Duodenal mucosa (tissue), 2 donors: ENCODE results near the gene RAB4A.
A peak's percentile ranks its signal among the peaks of the same experiment; 100 is the strongest.
"Not testable (repeated sequence)": the region's sequence is repeated elsewhere in the genome, so short reads cannot be mapped to it uniquely, and the experiment has no call there.

Source experiments
- H3K27ac ChIP-seq: one replicate; pipeline ENCODE4 v1.7.0; 2013; ENCODE audit warnings: low read depth, low read length
- H3K27me3 ChIP-seq, 2 donors: one replicate each; pipeline ENCODE4 v1.7.0; 2013; ENCODE audit warnings: low read length in 2 of 2, control low read depth in 1 of 2; ENCODE audit not compliant: insufficient read depth in 2 of 2, control insufficient read depth in 1 of 2
- H3K36me3 ChIP-seq, 2 donors: one replicate each; pipeline ENCODE4 v1.7.0; 2013; ENCODE audit warnings: low read length in 2 of 2, control low read depth in 1 of 2; ENCODE audit not compliant: insufficient read depth in 2 of 2, control insufficient read depth in 1 of 2
- H3K4me1 ChIP-seq, 2 donors: one replicate each; pipeline ENCODE4 v1.7.0; 2013; ENCODE audit warnings: low read length in 2 of 2, control low read depth in 1 of 2; ENCODE audit not compliant: insufficient read depth in 2 of 2, control insufficient read depth in 1 of 2
- H3K4me3 ChIP-seq, 2 donors: one replicate each; pipeline ENCODE4 v1.7.0; 2013; ENCODE audit warnings: low read length in 2 of 2, low read depth in 1 of 2
- H3K9ac ChIP-seq, 2 donors: one replicate each; pipeline ENCODE4 v1.7.0; 2013; ENCODE audit warnings: low read length in 2 of 2, low read depth in 1 of 2
- H3K9me3 ChIP-seq, 2 donors: one replicate each; pipeline ENCODE4 v1.7.0; 2013; ENCODE audit warnings: low read length in 2 of 2, control low read depth in 1 of 2; ENCODE audit not compliant: control insufficient read depth in 1 of 2

RAB4A gene

GRCh38 chr1:229327765-229328164 lies 56.9 kb downstream of the RAB4A start:
- H3K9ac ChIP-seq, H3K27me3 ChIP-seq, H3K4me3 ChIP-seq, H3K27ac ChIP-seq, H3K4me1 ChIP-seq, H3K9me3 ChIP-seq: not testable (repeated sequence)
- peaks cover 13 to 17% of the 10 kb centered on the region in 2 donors for H3K36me3 ChIP-seq

- H3K4me3 ChIP-seq: no peak overlapping the region
- H3K27ac ChIP-seq: no peak overlapping the region
- peaks cover 10 to 12% of the 10 kb centered on the region in 2 donors for H3K36me3 ChIP-seq
- peaks cover 5 to 8% of the 10 kb centered on the region in 2 donors for H3K4me1 ChIP-seq
- no peaks in the 10 kb centered on the region for H3K9me3 ChIP-seq
- H3K9ac ChIP-seq: no peak overlapping the region
- H3K27me3 ChIP-seq: no peaks in the 10 kb centered on the region
Observed at GRCh38 chr1:229328598-229329362, 57.9 kb downstream of the RAB4A start.

DNA sequence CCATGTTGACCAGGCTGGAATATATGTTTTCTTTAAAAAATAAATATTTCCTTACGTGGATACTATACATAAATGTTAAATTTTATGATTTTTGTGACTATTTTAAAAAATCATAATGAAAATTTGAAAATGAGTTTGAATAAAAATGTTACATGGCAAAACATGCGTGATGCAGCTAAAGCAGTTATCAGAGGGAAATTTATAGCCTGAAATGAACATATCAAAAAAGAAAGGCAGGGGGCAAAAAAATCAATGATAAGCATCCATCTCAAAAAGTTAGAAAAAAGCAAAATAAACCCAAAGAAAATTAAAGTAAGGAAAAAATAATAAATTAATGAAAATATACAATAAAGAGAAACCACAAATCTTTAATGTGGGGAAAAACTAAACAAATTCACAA lies 63.4 kb downstream of the RAB4A start:
- Histone ChIP-seq H3K27ac (no peak overlapping the region), H3K27me3 (no peaks in the 10 kb centered on the region), H3K4me3 (no peak overlapping the region), H3K9ac (no peak overlapping the region), H3K36me3 (peaks cover 0 to 3% of the 10 kb centered on the region in 2 donors), H3K9me3 (no peaks in the 10 kb centered on the region), H3K4me1 (no peaks in the 10 kb centered on the region)

DNA sequence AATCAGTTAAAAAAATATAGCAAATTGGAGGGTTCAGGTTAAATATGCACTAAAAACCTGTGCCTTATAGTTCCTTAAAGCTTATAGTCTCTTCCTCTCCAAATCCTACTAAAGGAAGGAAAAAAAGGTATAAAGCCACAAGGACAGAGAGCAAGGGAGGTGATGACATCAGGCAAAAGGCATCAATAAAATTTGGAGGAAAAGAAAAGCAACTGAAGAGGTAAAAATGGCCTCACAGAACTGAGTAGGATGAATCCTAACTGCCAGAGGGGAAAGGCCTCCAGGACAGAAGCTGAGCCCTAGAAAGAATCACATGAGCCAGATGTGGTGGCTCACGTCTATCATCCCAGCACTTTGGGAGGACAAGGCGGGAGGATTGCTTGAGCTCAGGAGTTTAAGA lies 63.8 kb downstream of the RAB4A start:
- Histone ChIP-seq H3K27ac (no peak overlapping the region), H3K9ac (no peak overlapping the region), H3K27me3 (no peaks in the 10 kb centered on the region), H3K4me1 (no peaks in the 10 kb centered on the region), H3K9me3 (no peaks in the 10 kb centered on the region), H3K36me3 (peaks cover 0 to 3% of the 10 kb centered on the region in 2 donors), H3K4me3 (no peak overlapping the region)

DNA sequence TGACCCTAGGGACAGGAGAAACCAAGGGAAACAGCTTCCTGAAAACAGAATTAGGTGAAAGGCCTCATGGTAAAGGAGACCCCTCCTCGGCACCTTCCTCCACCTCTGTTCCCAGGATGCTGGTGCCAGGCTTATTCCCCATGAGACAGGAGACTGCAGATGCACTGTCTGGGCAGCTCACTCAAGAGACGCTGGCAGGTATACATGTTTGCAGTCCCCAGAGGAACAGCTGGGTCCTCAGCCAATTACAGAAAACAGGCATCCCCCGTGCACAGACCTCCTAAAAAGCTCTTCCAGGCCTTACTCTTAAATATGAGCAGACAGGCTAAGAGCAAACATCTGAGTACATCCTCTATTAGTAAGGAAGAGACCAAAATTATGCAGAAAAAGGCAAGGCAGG lies 65.4 kb downstream of the RAB4A start:
- Histone ChIP-seq H3K27ac (no peak overlapping the region), H3K36me3 (no peaks in the 10 kb centered on the region), H3K9me3 (no peaks in the 10 kb centered on the region), H3K4me1 (peaks cover 9% of the 10 kb centered on the region in 2 donors), H3K9ac (no peak overlapping the region), H3K4me3 (no peak overlapping the region), H3K27me3 (no peaks in the 10 kb centered on the region)

- Histone ChIP-seq H3K4me3 (no peak overlapping the region), H3K9me3 (no peaks in the 10 kb centered on the region), H3K4me1 (peaks cover 17 to 19% of the 10 kb centered on the region in 2 donors), H3K9ac (no peak overlapping the region), H3K36me3 (no peaks in the 10 kb centered on the region), H3K27me3 (no peaks in the 10 kb centered on the region), H3K27ac (no peak overlapping the region)
Observed at GRCh38 chr1:229339086-229339485, 68.2 kb downstream of the RAB4A start.

GRCh38 chr1:229339520-229339919 lies 68.6 kb downstream of the RAB4A start:
- H3K9ac ChIP-seq: no peak overlapping the region
- H3K4me3 ChIP-seq: no peak overlapping the region
- H3K9me3 ChIP-seq: no peaks in the 10 kb centered on the region
- H3K27me3 ChIP-seq: no peaks in the 10 kb centered on the region
- H3K36me3 ChIP-seq: no peaks in the 10 kb centered on the region
- no peak overlapping the region for H3K27ac ChIP-seq
- peaks cover 17 to 19% of the 10 kb centered on the region in 2 donors for H3K4me1 ChIP-seq

GRCh38 chr1:229340496-229340895 lies 69.6 kb downstream of the RAB4A start:
- Histone ChIP-seq H3K27ac (no peak overlapping the region), H3K27me3 (no peaks in the 10 kb centered on the region), H3K4me3 (no peak overlapping the region), H3K9me3 (no peaks in the 10 kb centered on the region), H3K4me1 (peaks cover 17 to 19% of the 10 kb centered on the region in 2 donors), H3K36me3 (no peaks in the 10 kb centered on the region), H3K9ac (no peak overlapping the region)

GRCh38 chr1:229341774-229342655 lies 71.1 kb downstream of the RAB4A start:
- peak overlapping the region; percentile 84 to 85 for H3K4me3 ChIP-seq
- H3K27ac ChIP-seq: peak overlapping the region; percentile 72
- H3K4me1 ChIP-seq: peaks cover 17 to 19% of the 10 kb centered on the region in 2 donors
- no peaks in the 10 kb centered on the region for H3K36me3 ChIP-seq
- H3K27me3 ChIP-seq: no peaks in the 10 kb centered on the region
- H3K9me3 ChIP-seq: no peaks in the 10 kb centered on the region
- peak overlapping the region; percentile 57 to 69 for H3K9ac ChIP-seq
